ENCODE results near the gene APOH.

Gene APOH

GRCh38 chr17:66167189-66167815 lies 61.9 kb downstream of the APOH start:
- H3K27me3 Mint-ChIP-seq (ENCODE audit: low read depth): peaks cover 3% of the 10 kb centered on the region
- no peaks in the 10 kb centered on the region for H3K4me1 Mint-ChIP-seq
- no peak overlapping the region for H3K27ac Mint-ChIP-seq
- H3K9me3 Mint-ChIP-seq: no peaks in the 10 kb centered on the region
- H3K4me3 Mint-ChIP-seq: no peak overlapping the region
- H3K36me3 Mint-ChIP-seq (ENCODE audit: low read depth): peaks cover 8% of the 10 kb centered on the region
- TF ChIP-seq CTCF (IDR thresholded peaks at IDR 0.05; ENCODE audit: unreplicated experiment in 3 of 3): no peak

GRCh38 chr17:66165537-66166123 lies 63.6 kb downstream of the APOH start:
- Mint-ChIP-seq H3K4me1 (no peaks in the 10 kb centered on the region), H3K27ac (no peak overlapping the region)
- peak; percentile 68 to 88 (median 77) for TF ChIP-seq CTCF (IDR thresholded peaks at IDR 0.05; ENCODE audit: unreplicated experiment in 3 of 3)

More at GRCh38 chr17:66165537-66166123, 63.6 kb downstream of the APOH start:
- Mint-ChIP-seq H3K9me3 (peaks cover 8% of the 10 kb centered on the region), H3K27me3 (ENCODE audit: low read depth) (peaks cover 3% of the 10 kb centered on the region), H3K4me3 (no peak overlapping the region), H3K36me3 (ENCODE audit: low read depth) (peaks cover 22% of the 10 kb centered on the region)

All from nephron (organoid).